ENCODE data around the gene CHSY1.

Gene CHSY1

GRCh38 chr15:101141926-101142527, 109.8 kb downstream of the CHSY1 start:
- no peak overlapping the region for H3K27ac ChIP-seq
- TF ChIP-seq, protein P1, sequence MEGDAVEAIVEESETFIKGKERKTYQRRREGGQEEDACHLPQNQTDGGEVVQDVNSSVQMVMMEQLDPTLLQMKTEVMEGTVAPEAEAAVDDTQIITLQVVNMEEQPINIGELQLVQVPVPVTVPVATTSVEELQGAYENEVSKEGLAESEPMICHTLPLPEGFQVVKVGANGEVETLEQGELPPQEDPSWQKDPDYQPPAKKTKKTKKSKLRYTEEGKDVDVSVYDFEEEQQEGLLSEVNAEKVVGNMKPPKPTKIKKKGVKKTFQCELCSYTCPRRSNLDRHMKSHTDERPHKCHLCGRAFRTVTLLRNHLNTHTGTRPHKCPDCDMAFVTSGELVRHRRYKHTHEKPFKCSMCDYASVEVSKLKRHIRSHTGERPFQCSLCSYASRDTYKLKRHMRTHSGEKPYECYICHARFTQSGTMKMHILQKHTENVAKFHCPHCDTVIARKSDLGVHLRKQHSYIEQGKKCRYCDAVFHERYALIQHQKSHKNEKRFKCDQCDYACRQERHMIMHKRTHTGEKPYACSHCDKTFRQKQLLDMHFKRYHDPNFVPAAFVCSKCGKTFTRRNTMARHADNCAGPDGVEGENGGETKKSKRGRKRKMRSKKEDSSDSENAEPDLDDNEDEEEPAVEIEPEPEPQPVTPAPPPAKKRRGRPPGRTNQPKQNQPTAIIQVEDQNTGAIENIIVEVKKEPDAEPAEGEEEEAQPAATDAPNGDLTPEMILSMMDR (conservative IDR thresholded peaks at IDR 0.05) = no peak

DNA sequence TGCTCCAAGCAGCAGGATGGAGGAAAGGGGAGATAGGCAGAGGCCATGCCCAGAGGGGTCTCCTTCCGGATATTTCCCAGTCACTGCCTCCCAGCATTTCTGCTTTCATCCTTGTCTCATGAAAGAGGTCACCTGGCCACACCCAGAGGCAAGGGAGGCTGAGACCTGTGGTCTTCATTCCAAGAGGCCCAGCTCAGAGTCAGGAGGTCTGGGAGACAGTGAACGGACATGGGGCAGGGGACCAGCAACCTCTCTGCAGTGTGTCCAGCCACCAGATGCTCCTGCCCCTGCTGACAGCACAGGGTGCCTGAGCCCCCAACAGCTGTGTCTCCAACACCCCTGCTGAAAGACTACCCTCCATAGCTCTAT, 111.2 kb downstream of the CHSY1 start:
- TF ChIP-seq, protein P1 (conservative IDR thresholded peaks at IDR 0.05) = no peak
- H3K27ac ChIP-seq = no peak overlapping the region

- no peak overlapping the region for H3K27ac ChIP-seq
- TF ChIP-seq, protein P1 (conservative IDR thresholded peaks at IDR 0.05) = no peak
These were observed 111.7 kb downstream of the CHSY1 start for GRCh38 chr15:101139986-101140696.

- H3K27ac ChIP-seq = no peak overlapping the region
- TF ChIP-seq, protein P1 (conservative IDR thresholded peaks at IDR 0.05) = no peak
These were observed 112.7 kb downstream of the CHSY1 start for GRCh38 chr15:101138913-101139880.

GRCh38 chr15:101138086-101138660, 113.7 kb downstream of the CHSY1 start:
- TF ChIP-seq, protein P1 (conservative IDR thresholded peaks at IDR 0.05) = no peak
- no peak overlapping the region for H3K27ac ChIP-seq

DNA sequence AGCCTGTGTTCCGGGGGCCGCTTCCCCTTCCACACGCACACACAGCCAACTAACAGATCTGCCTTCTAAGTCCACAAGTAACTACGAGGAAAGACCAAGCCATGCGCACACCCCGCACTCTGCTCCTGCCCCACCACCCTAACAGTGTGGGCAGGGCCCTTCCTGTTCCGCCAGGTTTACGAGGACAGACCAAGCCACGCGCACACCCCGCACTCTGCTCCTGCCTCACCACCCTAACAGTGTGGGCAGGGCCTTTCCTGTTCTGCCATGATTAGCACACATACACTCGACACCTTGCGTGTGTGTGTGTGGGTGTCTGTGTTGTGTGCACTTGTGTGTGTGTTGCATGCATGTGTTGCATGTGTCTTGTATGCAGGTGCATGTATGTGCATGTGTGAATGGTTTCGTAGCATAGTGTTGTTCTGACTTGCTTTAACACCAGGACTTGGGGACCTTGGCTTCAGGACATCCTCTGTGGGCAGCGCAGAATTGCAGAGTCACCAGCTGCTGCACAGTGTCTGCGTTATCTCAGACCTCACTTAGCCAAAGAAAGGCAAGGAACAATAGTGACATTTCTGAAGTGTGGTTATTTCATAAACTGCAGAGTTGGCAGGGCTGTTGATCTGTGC, 114.4 kb downstream of the CHSY1 start:
- H3K27ac ChIP-seq = no peak overlapping the region
- TF ChIP-seq, protein P1 (conservative IDR thresholded peaks at IDR 0.05) = no peak
